ENCODE measurements around the gene RASA2. TPM values are rescaled to one million over a fixed set of nuclear protein-coding genes. Genes with fewer than 3 reads are reported as not detected.

RASA2 gene
- total and polyA plus RNA-seq, 10 of the 15 experiments (the other 5 are each of a cell fraction or from before 2014, with no cell fraction given), result 1.9 to 9.4 (median 7.2) TPM

DNA sequence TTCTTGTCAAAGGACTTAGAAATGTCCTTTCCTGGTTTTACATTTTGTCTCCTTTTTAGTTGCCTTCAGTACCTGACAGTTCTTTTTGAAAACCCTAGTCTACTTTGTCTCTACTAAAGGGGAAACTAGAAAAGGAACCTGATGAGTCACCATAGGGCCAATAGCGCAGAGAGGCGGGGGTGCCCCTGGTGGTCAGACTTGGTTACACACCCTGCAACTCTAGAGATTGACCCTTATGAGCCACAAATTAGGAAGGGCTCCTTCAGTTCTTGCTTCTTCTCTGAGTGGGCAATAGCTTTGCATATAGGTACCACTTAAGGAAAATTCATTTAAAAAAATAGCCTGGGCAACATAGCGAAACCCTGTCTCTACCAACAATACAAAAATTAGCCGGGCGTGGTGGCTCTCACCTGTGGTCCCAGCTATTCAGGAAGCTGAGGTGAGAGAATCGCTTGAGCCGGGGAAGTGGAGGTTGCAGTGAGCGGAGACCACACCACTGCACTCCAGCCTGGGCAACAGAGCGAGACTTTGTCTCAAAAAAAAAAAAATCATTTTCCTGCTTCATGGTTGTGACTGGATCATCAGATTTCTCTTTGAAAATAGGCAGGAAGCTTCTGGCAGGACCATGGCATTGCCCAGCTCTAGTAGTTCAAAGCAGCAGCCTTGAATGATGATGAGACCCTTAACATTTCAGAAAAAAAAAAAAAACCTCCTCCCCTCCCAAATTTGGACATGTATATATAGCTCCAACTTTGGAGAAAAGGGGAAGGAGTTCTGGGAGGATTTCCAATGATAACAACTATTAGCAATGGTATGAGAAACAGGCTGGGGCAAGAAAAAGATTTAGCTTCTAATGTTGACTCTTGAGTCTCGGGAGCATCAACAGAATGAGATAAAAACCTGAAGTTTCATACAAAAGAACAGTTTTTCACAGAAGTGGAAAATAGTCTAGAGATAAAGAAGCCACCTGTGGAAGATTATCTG is 45.2 kb upstream of the RASA2 start (continued):
- no peak for TF ChIP-seq PRDM15 (CRISPR knock-in tag; IDR thresholded peaks at IDR 0.05)
- no peak for TF ChIP-seq KAT2A (conservative IDR thresholded peaks at IDR 0.05; ENCODE audit: control insufficient read depth, low read depth, low read length)
- TF ChIP-seq ZNF622 (IDR thresholded peaks at IDR 0.05), result no peak
- TF ChIP-seq BCL11A (IDR thresholded peaks at IDR 0.05; ENCODE audit: low read depth, low read length), result no peak
- TF ChIP-seq NFYA (IDR thresholded peaks at IDR 0.05; ENCODE audit: borderline replicate concordance, low read depth, low read length), result no peak
- TF ChIP-seq MEF2B (IDR thresholded peaks at IDR 0.05; ENCODE audit: partially characterized antibody, poor library complexity, severe bottlenecking), result peak; percentile 11
- TF ChIP-seq RAD51 (IDR thresholded peaks at IDR 0.05), result 0 out of 2 replicates have a peak, but pooled peaks have one; percentile 10
- TF ChIP-seq BHLHE40 (IDR thresholded peaks at IDR 0.05; ENCODE audit: borderline replicate concordance in 1 of 2, low read depth in 2 of 2, low read length in 1 of 2), result 0 out of 4 replicates have a peak, but pooled peaks of 1 of the 2 experiments have one; percentile 6
- TF ChIP-seq POLR2AphosphoS5 (IDR thresholded peaks at IDR 0.05; ENCODE audit: low read length), result no peak
- no peak for TF ChIP-seq EED (IDR thresholded peaks at IDR 0.05; ENCODE audit: low read depth)
- peak; percentile 76 for TF ChIP-seq ATF7 (IDR thresholded peaks at IDR 0.05; ENCODE audit: low read depth)
- TF ChIP-seq, protein P1, sequence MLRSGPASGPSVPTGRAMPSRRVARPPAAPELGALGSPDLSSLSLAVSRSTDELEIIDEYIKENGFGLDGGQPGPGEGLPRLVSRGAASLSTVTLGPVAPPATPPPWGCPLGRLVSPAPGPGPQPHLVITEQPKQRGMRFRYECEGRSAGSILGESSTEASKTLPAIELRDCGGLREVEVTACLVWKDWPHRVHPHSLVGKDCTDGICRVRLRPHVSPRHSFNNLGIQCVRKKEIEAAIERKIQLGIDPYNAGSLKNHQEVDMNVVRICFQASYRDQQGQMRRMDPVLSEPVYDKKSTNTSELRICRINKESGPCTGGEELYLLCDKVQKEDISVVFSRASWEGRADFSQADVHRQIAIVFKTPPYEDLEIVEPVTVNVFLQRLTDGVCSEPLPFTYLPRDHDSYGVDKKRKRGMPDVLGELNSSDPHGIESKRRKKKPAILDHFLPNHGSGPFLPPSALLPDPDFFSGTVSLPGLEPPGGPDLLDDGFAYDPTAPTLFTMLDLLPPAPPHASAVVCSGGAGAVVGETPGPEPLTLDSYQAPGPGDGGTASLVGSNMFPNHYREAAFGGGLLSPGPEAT (IDR thresholded peaks at IDR 0.05; ENCODE audit: low read depth), result peak; percentile 51; the same call in 1 of the 2 replicates
- TF ChIP-seq, protein P2, sequence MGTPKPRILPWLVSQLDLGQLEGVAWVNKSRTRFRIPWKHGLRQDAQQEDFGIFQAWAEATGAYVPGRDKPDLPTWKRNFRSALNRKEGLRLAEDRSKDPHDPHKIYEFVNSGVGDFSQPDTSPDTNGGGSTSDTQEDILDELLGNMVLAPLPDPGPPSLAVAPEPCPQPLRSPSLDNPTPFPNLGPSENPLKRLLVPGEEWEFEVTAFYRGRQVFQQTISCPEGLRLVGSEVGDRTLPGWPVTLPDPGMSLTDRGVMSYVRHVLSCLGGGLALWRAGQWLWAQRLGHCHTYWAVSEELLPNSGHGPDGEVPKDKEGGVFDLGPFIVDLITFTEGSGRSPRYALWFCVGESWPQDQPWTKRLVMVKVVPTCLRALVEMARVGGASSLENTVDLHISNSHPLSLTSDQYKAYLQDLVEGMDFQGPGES (IDR thresholded peaks at IDR 0.05), result peak; percentile 51; the same call in 1 of the 2 replicates
- TF ChIP-seq EGR1 (IDR thresholded peaks at IDR 0.05; ENCODE audit: borderline replicate concordance in 1 of 2, low read depth in 2 of 2, low read length in 2 of 2), result 0 out of 3 replicates have a peak, but pooled peaks of 1 of the 2 experiments have one; percentile 23
- no peak for TF ChIP-seq RCOR1 (conservative IDR thresholded peaks at IDR 0.05; ENCODE audit: low read depth, low read length)
- TF ChIP-seq ZNF217 (IDR thresholded peaks at IDR 0.05), result no peak
- TF ChIP-seq, protein P3, sequence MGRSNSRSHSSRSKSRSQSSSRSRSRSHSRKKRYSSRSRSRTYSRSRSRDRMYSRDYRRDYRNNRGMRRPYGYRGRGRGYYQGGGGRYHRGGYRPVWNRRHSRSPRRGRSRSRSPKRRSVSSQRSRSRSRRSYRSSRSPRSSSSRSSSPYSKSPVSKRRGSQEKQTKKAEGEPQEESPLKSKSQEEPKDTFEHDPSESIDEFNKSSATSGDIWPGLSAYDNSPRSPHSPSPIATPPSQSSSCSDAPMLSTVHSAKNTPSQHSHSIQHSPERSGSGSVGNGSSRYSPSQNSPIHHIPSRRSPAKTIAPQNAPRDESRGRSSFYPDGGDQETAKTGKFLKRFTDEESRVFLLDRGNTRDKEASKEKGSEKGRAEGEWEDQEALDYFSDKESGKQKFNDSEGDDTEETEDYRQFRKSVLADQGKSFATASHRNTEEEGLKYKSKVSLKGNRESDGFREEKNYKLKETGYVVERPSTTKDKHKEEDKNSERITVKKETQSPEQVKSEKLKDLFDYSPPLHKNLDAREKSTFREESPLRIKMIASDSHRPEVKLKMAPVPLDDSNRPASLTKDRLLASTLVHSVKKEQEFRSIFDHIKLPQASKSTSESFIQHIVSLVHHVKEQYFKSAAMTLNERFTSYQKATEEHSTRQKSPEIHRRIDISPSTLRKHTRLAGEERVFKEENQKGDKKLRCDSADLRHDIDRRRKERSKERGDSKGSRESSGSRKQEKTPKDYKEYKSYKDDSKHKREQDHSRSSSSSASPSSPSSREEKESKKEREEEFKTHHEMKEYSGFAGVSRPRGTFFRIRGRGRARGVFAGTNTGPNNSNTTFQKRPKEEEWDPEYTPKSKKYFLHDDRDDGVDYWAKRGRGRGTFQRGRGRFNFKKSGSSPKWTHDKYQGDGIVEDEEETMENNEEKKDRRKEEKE (IDR thresholded peaks at IDR 0.05), result no peak
- TF ChIP-seq CBX3 (IDR thresholded peaks at IDR 0.05; ENCODE audit: borderline replicate concordance, low read depth), result no peak
- no peak for TF ChIP-seq CBFB (IDR thresholded peaks at IDR 0.05; ENCODE audit: low read depth)

Measured in GM12878 (cell line).